HepG2 (cell line): ENCODE results near the gene SUSD3. TPM values are rescaled to one million over a fixed set of nuclear protein-coding genes. Genes with fewer than 3 reads are reported as not detected.

Source experiments
- ASH2L ChIP-seq: fragments of 300-600, 200-600 bp; sonication (generic); IDR thresholded peaks from 2 replicates; pipeline ENCODE4 v1.7.0; 2017; ENCODE audit warnings: low read depth, mild to moderate bottlenecking, moderate library complexity, mixed read lengths, low read length; ENCODE audit not compliant: insufficient read length
- DPF2 ChIP-seq: sonication (generic); formaldehyde crosslinking; IDR thresholded peaks from 2 replicates; pipeline ENCODE4 v1.4.0; 2020; ENCODE audit warnings: mild to moderate bottlenecking, low read depth, missing genetic modification reagents, borderline replicate concordance
- ELF4 ChIP-seq: sonication (generic); formaldehyde crosslinking; IDR thresholded peaks from 2 replicates; pipeline ENCODE4 v1.5.0; 2020; ENCODE audit warnings: missing genetic modification reagents, mild to moderate bottlenecking, moderate library complexity, borderline replicate concordance
- HMGXB4 ChIP-seq, 2 experiments: sonication (generic) in 1 of 2; formaldehyde crosslinking in 1 of 2; IDR thresholded peaks; 2 replicates each; pipeline versions ENCODE4 v1.4.0 to v1.6.1; 2018 to 2020; ENCODE audit warnings: missing genetic modification reagents in 2 of 2, borderline replicate concordance in 1 of 2, low read depth in 1 of 2, mild to moderate bottlenecking in 1 of 2, missing biosample characterization in 1 of 2
- HNRNPH1 ChIP-seq: fragments of 200-400 bp; formaldehyde crosslinking; optimal IDR thresholded peaks from 2 replicates; pipeline ENCODE3; 2017; ENCODE audit warnings: mild to moderate bottlenecking, low read depth, low read length
- IRX3 ChIP-seq: sonication (generic); formaldehyde crosslinking; IDR thresholded peaks from 2 replicates; pipeline ENCODE4 v1.8.1; 2023; ENCODE audit warnings: mild to moderate bottlenecking, low read depth, missing genetic modification reagents, borderline replicate concordance
- MATR3 ChIP-seq: sonication (generic); formaldehyde crosslinking; IDR thresholded peaks from 2 replicates; pipeline ENCODE4 v1.4.0; 2020; ENCODE audit warnings: missing genetic modification reagents
- MBD4 ChIP-seq: IDR thresholded peaks from 2 replicates; pipeline ENCODE4 v1.6.1; 2012; ENCODE audit warnings: low read length, inconsistent platforms, borderline replicate concordance
- PRDM4 ChIP-seq: sonication (generic); formaldehyde crosslinking; IDR thresholded peaks from 2 replicates; pipeline ENCODE4 v1.9.0; 2021; ENCODE audit warnings: missing genetic modification reagents, borderline replicate concordance
- SMARCC2 ChIP-seq: fragments of 450-650 bp; IDR thresholded peaks from 2 replicates; pipeline ENCODE4 v1.6.1; 2017; ENCODE audit warnings: antibody characterized with exemption, mild to moderate bottlenecking
- SMARCE1 ChIP-seq: fragments of 450-650 bp; IDR thresholded peaks from 2 replicates; pipeline ENCODE4 v1.6.1; 2017; ENCODE audit warnings: borderline replicate concordance
- SNRNP70 ChIP-seq: fragments of 200-400 bp; formaldehyde crosslinking; IDR thresholded peaks from 2 replicates; pipeline ENCODE4 v1.6.1; 2017; ENCODE audit warnings: mild to moderate bottlenecking, low read depth, low read length, moderate library complexity
- TFE3 ChIP-seq: IDR thresholded peaks from 2 replicates; pipeline ENCODE4 v1.6.1; 2016
- XRCC5 ChIP-seq: fragments of 200-400 bp; formaldehyde crosslinking; optimal IDR thresholded peaks from 2 replicates; pipeline ENCODE3; 2017; ENCODE audit warnings: mild to moderate bottlenecking, low read length
- ZBTB20 ChIP-seq: sonication (generic); formaldehyde crosslinking; IDR thresholded peaks from 2 replicates; pipeline ENCODE4 v1.8.1; 2023; ENCODE audit warnings: missing genetic modification reagents, low read depth, mild to moderate bottlenecking, borderline replicate concordance
- ZMAT5 ChIP-seq: sonication (generic); formaldehyde crosslinking; IDR thresholded peaks from 2 replicates; pipeline ENCODE4 v1.5.0; 2020; ENCODE audit warnings: mild to moderate bottlenecking, low read depth, missing genetic modification reagents, borderline replicate concordance
- ZNF232 ChIP-seq: sonication (generic); formaldehyde crosslinking; IDR thresholded peaks from 2 replicates; pipeline ENCODE4 v1.4.0; 2020; ENCODE audit warnings: missing genetic modification reagents, borderline replicate concordance
- ZNF24 ChIP-seq: fragments of 450-650 bp; IDR thresholded peaks from 2 replicates; pipeline ENCODE4 v1.6.1; 2017; ENCODE audit warnings: antibody characterized with exemption, mild to moderate bottlenecking
- ZNF274 ChIP-seq: sonication (generic); formaldehyde crosslinking; IDR thresholded peaks from 2 replicates; pipeline ENCODE4 v1.5.1; 2020; ENCODE audit warnings: mild to moderate bottlenecking, missing genetic modification reagents
- ZNF383 ChIP-seq: sonication (generic); formaldehyde crosslinking; IDR thresholded peaks from 2 replicates; pipeline ENCODE4 v1.4.0; 2020; ENCODE audit warnings: missing genetic modification reagents, mild to moderate bottlenecking, borderline replicate concordance
- ZNF740 ChIP-seq: sonication (generic); formaldehyde crosslinking; IDR thresholded peaks from 2 replicates; pipeline ENCODE4 v1.4.0; 2020; ENCODE audit warnings: missing genetic modification reagents
- polyA plus RNA-seq, 8 experiments: library from polyadenylated mRNA; depleted of rRNA in 3 of 8; stranded (reverse) in 7 of 8; unstranded in 1 of 8; fragments of >200 nt; fragmentation: Illumina TruSeq in 4 of 8; extraction: Trizol in 4 of 8; gene quantifications; 2 replicates each; pipeline versions ENCODE4 v1.2.1 to v1.2.3, GENCODE V29; 2011 to 2016; ENCODE audit warnings: low read depth in 4 of 8, missing spikeins in 1 of 8, mixed read lengths in 1 of 8; ENCODE audit not compliant: insufficient read depth in 1 of 8
- total RNA-seq, 5 experiments: library from RNA; depleted of rRNA; stranded (reverse); fragments of >200 nt; fragmentation: Illumina TruSeq; extraction: Trizol; gene quantifications; 2 replicates each; pipeline ENCODE4 v1.2.3, GENCODE V29; 2016; ENCODE audit warnings: low read depth in 1 of 5

SUSD3 gene
- total and polyA plus RNA-seq, 2 of the 13 experiments (the other 11 are each of a cell fraction or from before 2014, with no cell fraction given) = 7.0 to 9.1 TPM

- TF ChIP-seq TFE3 (CRISPR knock-in tag) (no peak), ELF4 (CRISPR knock-in tag) (no peak), ZMAT5 (no peak), ASH2L (peak; percentile 20), ZBTB20 (CRISPR knock-in tag) (peak; percentile 76; the same call in 1 of the 2 replicates), MBD4 (no peak), SNRNP70 (no peak), HMGXB4 (CRISPR knock-in tag; IDR thresholded peaks at IDR 0.05; ENCODE audit: borderline replicate concordance in 1 of 2, low read depth in 1 of 2) (peak in 1 of 2 experiments; percentile 50; a peak in 1 of 4 replicates), PRDM4 (CRISPR knock-in tag) (no peak), DPF2 (CRISPR knock-in tag) (peak; percentile 25; the same call in 1 of the 2 replicates), HNRNPH1 (no peak), ZNF383 (CRISPR knock-in tag) (no peak), ZNF24 (no peak), IRX3 (CRISPR knock-in tag) (no peak), MATR3 (CRISPR knock-in tag) (no peak), ZNF274 (CRISPR knock-in tag) (peak; percentile 11; the same call in 1 of the 2 replicates), SMARCE1 (no peak), ZNF740 (CRISPR knock-in tag) (no peak), SMARCC2 (no peak), XRCC5 (peak; percentile 39), ZNF232 (CRISPR knock-in tag) (no peak)
Observed at GRCh38 chr9:93126825-93127368, 68.4 kb downstream of the SUSD3 start (continued).
